ENCODE data around the gene KRT13. TPM values are rescaled to one million over a fixed set of nuclear protein-coding genes. Genes with fewer than 3 reads are reported as not detected.

KRT13 gene
- total and polyA plus RNA-seq, 2 of the 4 experiments (the other 2 are of a cell fraction) = 0.18 to 0.56 TPM

GRCh38 chr17:41467561-41467960, 37.9 kb downstream of the KRT13 start:
- H3K4ac ChIP-seq (ENCODE audit: low read depth, low read length) = no peak overlapping the region
- no peak overlapping the region for H3K14ac ChIP-seq (replicated peaks; ENCODE audit: low read depth, low read length)
- intact Hi-C loops (cut with micrococcal nuclease) (no loop called here), in situ Hi-C loops (cut with MboI; ENCODE audit: low sequenced_read_pairs) (no loop called here), dilution Hi-C loops (cut with HindIII; ENCODE audit: low sequenced_read_pairs, unreplicated experiment) (no loop called here)
- H3K36me3 ChIP-seq (ENCODE audit: control insufficient read depth, insufficient read depth, low read length) = no peaks in the 10 kb centered on the region
- no peak overlapping the region for H2BK15ac ChIP-seq (ENCODE audit: low read depth, low read length)
- DNase-seq (no peak), ATAC-seq (ENCODE audit: low read depth) (no peak)
- WGBS, 2 experiments (ENCODE audit: extremely low coverage in 2 of 2, insufficient read length in 1 of 2) = no CpG with 5 or more reads among the region's 4 CpGs
- no peak overlapping the region for H4K91ac ChIP-seq (ENCODE audit: insufficient read depth, low read depth, low read length)
- TF ChIP-seq CEBPB (IDR thresholded peaks at IDR 0.05; ENCODE audit: low read depth, low read length) (no peak), BHLHE40 (IDR thresholded peaks at IDR 0.05; ENCODE audit: low read depth, low read length) (no peak), MAZ (IDR thresholded peaks at IDR 0.05; ENCODE audit: borderline replicate concordance, low read depth, low read length) (no peak), NFE2L2 (IDR thresholded peaks at IDR 0.05; ENCODE audit: low read depth, low read length) (no peak), RFX5 (IDR thresholded peaks at IDR 0.05; ENCODE audit: low read depth, low read length) (no peak), MXI1 (IDR thresholded peaks at IDR 0.05; ENCODE audit: borderline replicate concordance, low read depth, low read length) (no peak)
- TF ChIP-seq, protein P1, sequence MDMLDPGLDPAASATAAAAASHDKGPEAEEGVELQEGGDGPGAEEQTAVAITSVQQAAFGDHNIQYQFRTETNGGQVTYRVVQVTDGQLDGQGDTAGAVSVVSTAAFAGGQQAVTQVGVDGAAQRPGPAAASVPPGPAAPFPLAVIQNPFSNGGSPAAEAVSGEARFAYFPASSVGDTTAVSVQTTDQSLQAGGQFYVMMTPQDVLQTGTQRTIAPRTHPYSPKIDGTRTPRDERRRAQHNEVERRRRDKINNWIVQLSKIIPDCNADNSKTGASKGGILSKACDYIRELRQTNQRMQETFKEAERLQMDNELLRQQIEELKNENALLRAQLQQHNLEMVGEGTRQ (IDR thresholded peaks at IDR 0.05; ENCODE audit: low read depth, low read length) = no peak
- ChIA-PET CTCF (no interaction called here), POLR2A (ENCODE audit: unreplicated experiment) (interaction anchor here (0.6 kb wide), 1 partner anchor 410 kb away, joined by 12 read pairs; no protein-coding TSS in a partner anchor)
- H2BK5ac ChIP-seq (ENCODE audit: low read depth, low read length, poor library complexity, severe bottlenecking) = no peak overlapping the region
- H4K5ac ChIP-seq (ENCODE audit: low read depth, low read length) = no peak overlapping the region
- no peaks in the 10 kb centered on the region; the same call in 1 of the 2 replicates for H4K20me1 ChIP-seq (ENCODE audit: insufficient read depth, low read length)
- no peak overlapping the region; the same call in 1 of the 2 replicates for H3K18ac ChIP-seq (ENCODE audit: low read depth, low read length)
- H3K9me1 ChIP-seq (ENCODE audit: insufficient read depth, low read length) = no peaks in the 10 kb centered on the region
- H3K27ac ChIP-seq (ENCODE audit: insufficient read depth, low read length) = no peak overlapping the region
- no peak overlapping the region for H3K56ac ChIP-seq (ENCODE audit: extremely low read depth, insufficient read depth, low read length)
- no peak overlapping the region for H2AK5ac ChIP-seq (ENCODE audit: low read depth, low read length)
- H3K23ac ChIP-seq (ENCODE audit: low read depth, low read length) = no peak overlapping the region
- no peak overlapping the region for H2BK20ac ChIP-seq (ENCODE audit: low read depth, low read length)
- H2AFZ ChIP-seq (replicated peaks; ENCODE audit: low read length, poor library complexity) = no peak overlapping the region
- H3K4me2 ChIP-seq (ENCODE audit: low read depth, low read length) = no peak overlapping the region
- H2BK120ac ChIP-seq (ENCODE audit: low read depth, low read length) = no peak overlapping the region
- peaks cover 8% of the 10 kb centered on the region for H3K4me1 ChIP-seq (ENCODE audit: control insufficient read depth, insufficient read depth, low read length)
- H2AK9ac ChIP-seq (replicated peaks; ENCODE audit: low read depth, low read length, poor library complexity) = no peak overlapping the region
- no peak overlapping the region for H3K9ac ChIP-seq (ENCODE audit: low read depth, low read length)
- no peak overlapping the region for H3K4me3 ChIP-seq (ENCODE audit: insufficient read depth, low read depth, low read length)
- no peak overlapping the region for H4K8ac ChIP-seq (ENCODE audit: low read depth in 2 of 2, low read length in 2 of 2)
- no peaks in the 10 kb centered on the region for H3K79me1 ChIP-seq (ENCODE audit: low read depth in 1 of 2, low read length in 2 of 2)
- peaks cover 24% of the 10 kb centered on the region for H3K27me3 ChIP-seq (ENCODE audit: control insufficient read depth, insufficient read depth, low read length)
- no TSS peak for BruUV-seq (replicated peaks)
- H3K9me3 ChIP-seq (ENCODE audit: control insufficient read depth, insufficient read depth, low read length) = peaks cover 20% of the 10 kb centered on the region

Measured in IMR-90 (cell line).